HG02840 (cell line): ENCODE measurements around the gene GPR156.
"Not testable (repeated sequence)": the region's sequence is repeated elsewhere in the genome, so short reads cannot be mapped to it uniquely, and the experiment has no call there.

Experiments used
- ATAC-seq: cut with Tn5 transposase; IDR thresholded peaks from one replicate; pipeline ENCODE4 v1.9.1; 2021; ENCODE audit warnings: mild to moderate bottlenecking, moderate library complexity, moderate number of reproducible peaks; ENCODE audit not compliant: unreplicated experiment, low FRiP score

GPR156 gene

DNA sequence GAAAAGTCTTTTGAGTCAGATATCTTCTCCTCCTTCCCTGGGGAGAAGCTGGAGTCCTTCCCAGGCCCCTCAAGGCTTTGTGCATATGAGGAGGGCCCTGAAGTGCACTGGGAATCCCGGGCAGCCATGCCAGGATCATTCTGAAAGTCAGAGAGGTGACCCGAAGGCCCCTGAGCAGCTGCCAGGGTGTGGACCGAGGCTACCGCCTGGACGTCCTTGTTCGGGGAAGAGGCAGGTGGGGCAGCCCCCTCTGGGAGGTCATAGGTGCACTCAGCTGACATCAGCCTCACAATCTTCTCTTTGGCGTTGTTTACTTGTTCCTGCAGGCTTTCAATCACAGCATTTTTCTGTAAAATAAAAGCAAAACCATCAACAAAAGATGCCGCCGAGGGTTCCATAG, 117.0 kb downstream of the GPR156 start:
- ATAC-seq, result no peak

DNA sequence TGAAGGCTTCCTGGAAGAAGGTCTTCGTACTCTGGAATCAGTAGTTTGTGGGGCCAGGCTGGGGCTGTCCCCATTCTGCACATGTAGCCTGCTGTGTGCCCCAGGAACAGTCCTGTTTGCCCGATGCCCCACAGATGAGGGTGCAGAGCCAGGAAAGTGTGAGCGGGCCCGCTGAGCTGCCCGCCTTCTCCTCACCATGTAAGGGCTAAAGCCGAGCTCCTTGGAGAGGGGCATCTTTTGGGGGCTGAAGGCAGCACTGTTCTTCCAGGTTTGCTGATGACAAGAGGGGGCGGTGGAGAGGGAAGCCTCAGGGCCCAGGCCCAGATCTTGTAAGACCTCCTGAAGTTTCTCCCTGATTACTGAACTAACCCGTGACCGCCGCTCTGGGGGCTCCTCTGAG, 117.5 kb downstream of the GPR156 start:
- ATAC-seq, result no peak

DNA sequence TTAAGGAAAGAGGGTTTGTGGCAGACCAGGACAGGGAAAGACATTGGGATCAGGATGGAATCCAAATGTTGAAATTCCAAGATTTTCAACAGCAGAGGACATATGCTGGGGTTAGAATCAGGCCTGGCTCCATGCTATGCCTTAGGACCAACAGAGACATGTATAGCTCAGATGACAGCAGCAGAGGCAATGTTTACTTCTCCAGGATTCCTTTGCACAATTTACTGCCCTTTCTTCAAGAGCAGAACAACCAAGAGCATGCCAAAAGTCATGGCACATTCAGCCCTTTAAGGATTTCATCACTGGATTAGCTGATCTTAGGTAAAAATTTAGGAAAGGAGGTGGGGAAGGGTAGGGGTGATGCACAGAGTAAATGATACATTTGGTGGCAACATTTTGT, 121.2 kb downstream of the GPR156 start:
- no peak for ATAC-seq

DNA sequence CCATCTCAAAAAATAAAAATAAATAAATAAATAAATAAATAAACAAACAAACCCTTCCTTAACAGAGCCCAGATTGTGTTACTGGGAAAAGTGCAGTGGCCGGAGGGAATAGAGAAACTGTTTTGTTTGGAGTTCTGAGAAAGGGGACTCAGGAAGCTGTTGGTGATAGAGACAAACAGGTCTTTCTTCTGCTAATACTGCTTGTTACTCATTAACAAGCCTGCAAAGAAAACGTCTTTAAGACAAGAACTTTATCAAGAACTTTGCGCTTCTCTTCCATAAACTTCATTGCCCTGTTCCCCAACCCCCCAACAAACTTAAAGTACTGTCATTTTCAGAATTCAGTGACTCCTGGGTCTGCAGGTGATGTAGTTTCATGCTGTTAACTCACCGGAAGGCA, 122.0 kb downstream of the GPR156 start:
- no peak for ATAC-seq

DNA sequence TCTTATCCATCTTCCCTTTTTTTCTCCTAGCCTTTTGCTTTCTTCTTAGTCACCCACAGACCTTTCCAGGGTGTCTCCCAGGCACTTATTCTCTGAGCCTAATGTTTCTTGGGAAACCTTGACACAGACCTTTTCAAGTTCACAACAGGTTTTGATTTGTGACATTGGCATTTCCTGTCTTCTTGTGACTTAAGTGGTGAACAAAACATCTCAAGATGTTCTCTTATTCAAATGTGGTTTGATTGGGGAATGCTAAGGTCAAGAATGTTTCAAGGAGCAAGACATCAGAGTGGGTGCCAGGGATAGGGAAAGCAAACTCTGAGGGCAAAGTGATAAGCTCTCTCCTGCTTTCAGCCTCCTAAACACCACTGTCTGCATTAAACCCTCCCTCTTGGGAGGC, 122.6 kb downstream of the GPR156 start:
- no peak for ATAC-seq

DNA sequence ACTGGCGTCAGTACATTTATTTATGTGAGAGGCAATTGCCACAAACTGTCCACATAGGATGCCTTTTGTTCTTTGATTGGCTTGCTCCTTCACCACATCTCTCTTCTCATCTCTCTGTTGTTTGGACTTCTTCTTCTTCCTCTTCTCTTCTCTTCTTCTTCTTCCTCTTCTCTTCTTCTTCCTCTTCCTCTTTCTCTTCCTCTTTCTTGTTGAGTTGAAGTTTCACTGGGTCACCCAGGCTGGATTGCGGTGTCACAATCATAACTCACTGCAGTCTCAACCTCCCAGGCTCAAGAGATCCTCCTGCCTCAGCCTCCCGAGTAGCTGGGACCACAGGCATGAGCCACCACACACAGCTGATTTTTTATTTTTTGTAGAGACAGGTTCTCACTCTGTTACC, 123.1 kb downstream of the GPR156 start:
- no peak for ATAC-seq

DNA sequence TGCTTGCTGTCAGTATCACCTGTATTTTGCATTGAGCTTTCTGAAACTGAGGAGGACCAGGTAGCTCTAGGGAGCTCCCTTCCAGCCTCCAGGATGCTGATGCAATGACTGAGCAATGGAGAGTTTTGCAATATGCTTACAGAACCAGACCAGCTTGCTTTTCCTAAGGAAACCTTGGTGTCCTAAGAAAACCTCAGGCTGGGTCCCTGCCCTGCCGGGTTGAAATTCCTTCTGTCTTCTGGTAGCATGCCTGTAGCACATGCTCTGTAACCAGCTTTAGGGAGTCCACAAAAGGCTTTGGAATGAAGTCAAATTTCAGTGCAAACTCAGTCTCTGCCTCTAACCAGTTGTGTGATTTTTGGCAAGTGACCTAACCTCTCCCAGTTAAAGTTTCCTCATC, 125.0 kb downstream of the GPR156 start:
- no peak for ATAC-seq

DNA sequence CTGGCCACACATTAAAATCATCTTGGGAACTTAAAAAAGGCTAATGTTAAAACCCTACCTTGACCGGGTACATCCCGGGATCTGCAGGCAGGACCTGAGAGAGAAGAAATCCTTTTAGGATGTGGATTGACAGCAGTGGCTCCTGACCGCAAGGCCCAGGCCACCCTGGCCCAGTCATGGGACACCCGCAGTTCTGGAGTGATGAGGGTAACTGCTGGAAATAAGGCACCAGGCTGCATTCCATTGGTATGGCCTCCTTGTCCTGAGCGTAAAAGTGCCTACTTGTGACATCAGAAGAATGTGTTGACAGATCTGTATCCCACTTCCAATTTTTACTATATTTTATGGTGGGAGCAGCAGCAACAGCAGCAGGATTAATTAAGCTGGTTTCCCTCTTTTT, 127.3 kb downstream of the GPR156 start:
- ATAC-seq, result no peak

DNA sequence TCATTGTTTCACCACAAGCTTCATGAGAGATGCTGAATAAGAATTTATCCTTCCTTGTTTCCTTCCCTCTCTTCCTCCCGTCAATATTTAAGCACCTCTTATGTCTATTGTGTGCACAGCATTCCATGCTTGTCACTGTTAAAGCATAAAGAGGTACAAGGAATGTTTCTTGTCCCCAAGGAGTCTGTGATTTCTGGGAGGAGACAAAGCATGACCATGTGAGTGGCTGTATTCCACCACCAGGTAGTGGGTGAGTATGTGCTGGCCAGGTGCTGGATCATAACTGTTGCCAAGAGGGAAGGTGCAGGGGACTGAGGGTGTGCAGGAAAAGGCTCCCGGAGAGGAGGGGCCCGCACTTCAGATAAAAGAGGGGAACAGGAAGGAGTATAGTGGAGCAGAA, 127.9 kb downstream of the GPR156 start:
- ATAC-seq, result no peak

DNA sequence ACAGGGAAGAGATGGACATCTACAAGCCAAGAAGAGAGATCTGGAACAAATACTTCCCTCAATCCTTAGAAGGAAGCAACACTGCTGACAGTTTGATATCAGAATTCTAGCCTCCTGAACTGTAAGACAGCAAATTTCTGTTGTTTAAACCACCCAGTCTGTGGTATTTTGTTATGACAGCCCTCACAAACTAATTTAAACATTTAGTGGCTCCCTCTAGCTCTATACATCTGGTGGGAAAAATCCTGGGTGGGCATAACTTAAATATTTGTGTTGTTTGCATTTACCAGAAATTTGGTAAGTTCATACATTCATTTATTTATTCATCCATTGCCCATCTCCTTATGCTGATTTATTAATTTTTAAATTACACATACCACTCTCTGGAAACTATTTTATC, 128.3 kb downstream of the GPR156 start:
- ATAC-seq, result no peak

DNA sequence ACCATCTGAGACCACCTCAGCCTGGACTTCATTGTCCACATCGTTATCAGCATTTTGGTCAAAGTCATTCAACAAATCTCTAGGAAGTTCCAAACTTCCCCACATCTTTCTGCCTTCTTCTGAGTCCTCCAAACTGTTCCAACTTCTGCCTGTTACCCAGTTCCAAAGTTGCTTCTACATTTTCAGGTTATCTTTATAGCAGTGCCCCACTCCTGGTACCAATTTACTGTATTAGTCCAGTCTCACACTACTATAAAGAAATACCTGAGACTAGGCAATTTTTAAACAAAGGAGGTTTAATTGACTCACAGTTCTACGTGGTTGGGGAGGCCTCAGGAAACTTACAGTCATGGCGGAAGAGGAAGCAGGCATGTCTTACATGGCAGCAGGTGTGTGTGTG, 129.3 kb downstream of the GPR156 start:
- not testable (repeated sequence) for ATAC-seq

DNA sequence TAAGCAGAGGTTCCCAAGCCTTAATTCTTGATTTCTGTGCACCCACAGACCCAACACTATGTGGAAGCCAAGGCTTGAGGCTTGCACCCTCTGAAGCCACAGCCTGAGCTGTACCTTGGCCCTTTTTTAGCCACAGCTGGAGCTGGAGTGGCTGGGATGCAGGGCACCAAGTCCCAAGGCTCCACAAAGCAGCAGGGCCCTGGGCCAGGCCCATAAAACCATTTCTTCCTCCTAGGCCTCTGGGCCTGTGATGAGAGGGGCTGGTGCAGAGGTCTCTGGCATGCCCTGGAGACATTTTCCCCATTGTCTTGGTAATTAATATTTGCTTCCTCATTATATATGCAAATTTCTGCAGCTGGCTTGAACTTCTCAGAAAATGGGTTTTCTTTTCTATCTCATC, 129.9 kb downstream of the GPR156 start:
- ATAC-seq, result no peak

DNA sequence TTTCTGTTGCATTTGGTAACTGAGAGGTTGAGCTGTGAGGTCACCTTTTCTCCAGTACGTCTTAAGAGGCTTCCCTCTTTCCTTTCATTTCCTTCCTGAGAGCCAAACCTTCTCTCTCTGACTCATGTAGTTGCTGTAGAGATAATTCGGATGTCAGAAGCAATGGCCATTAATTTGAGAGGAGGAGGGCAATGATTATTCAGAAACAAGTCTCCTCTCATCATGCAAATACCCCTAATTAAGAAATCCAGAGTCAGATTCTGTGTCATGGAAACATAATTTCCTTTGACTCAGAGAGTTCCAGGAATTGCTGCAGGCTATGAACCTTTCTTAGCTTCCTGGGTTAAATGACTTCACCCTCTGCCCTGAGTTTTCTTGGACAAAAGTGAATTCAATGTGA, 131.7 kb downstream of the GPR156 start:
- no peak for ATAC-seq

DNA sequence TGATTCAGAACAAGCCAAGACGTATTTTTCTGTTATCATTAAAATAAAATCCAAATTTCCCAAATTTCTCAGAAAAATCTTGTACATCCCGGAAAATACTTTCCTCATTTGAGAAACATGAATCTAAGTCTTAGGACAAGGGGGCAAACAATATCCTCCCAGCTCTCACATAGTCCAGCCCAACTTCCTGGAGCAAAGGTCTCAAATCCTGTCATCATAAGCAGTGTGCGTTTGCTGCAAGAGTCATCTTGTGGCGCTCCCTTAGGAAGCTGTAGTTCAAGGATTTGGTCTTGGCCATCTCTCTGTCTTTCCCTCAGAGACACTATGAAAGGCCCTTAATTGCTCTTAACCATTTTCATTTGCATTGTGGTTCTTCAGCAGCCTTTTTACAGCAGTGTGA, 133.2 kb downstream of the GPR156 start:
- ATAC-seq, result no peak

DNA sequence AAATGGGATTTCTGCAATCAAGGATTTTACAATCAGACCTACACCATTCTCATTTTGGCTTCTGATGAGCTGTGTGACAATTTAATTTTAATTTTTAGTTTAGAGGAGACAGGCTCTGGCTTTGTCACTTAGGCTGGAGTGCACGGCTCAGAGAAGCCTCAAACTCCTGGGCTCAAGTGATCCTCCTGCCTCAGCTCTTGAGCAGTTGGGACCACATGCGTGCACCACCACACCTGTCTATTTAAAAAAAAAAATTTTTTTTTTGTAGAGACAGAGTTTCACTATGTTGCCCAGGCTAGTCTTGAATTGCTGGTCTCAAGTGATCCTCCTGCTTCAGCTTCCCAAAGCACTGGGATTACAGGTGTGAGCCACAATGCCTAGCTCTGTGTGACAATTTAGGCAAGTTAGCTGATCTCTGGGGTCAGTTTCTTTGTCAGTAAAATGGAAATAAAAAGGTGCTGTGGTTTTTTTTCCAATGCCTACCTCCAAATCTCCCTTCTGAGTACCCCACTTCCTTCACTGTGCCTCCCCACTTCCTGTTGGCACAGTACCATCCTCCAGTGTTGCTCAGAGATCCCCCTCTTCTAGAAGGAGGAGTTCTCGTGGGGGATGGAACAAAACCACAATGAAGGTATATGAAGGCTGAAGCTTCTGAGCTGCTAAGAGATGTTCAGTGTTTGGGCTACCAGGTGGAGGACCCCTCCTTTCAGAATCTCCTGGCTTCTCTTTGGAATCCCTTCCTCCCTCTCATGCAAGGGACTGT, 136.7 kb downstream of the GPR156 start:
- ATAC-seq, result no peak

DNA sequence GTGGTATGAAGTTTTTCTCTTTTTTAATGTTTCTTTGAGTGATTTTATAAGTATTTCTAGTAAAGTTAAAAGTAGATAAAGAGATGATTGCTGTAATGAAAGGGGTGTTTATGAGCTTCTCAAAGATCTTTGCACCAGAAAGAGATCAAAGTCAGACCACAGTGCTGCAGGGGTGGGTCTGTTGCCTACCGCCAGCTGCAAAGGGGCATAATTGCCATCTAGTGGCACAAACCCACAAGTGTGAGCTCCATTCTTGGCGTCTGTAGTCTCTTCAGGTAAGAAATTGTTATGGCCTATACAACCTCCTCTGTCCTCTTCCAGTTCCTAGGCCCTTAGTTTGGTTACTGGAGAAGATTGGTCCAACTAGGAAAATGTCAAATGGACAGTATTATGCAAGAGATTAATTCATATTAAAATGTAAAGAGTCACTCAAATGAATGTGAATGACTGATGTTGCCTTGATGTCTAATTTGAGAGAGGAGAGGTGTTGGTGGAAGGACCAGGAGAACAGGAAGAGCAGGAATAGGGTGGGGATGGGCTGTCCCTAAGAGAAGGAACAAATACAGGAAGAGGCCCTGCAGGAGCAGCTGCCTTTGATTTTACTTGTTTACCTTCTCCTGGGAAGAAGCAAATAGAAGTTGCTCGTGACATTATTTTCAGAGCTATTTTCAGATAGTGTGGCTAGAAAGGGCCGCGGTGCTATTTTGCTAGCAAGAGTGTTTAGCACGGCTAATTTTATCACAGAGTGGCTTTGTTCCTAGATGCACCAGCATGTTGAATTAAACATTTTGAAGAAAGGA, 137.8 kb downstream of the GPR156 start:
- no peak for ATAC-seq

DNA sequence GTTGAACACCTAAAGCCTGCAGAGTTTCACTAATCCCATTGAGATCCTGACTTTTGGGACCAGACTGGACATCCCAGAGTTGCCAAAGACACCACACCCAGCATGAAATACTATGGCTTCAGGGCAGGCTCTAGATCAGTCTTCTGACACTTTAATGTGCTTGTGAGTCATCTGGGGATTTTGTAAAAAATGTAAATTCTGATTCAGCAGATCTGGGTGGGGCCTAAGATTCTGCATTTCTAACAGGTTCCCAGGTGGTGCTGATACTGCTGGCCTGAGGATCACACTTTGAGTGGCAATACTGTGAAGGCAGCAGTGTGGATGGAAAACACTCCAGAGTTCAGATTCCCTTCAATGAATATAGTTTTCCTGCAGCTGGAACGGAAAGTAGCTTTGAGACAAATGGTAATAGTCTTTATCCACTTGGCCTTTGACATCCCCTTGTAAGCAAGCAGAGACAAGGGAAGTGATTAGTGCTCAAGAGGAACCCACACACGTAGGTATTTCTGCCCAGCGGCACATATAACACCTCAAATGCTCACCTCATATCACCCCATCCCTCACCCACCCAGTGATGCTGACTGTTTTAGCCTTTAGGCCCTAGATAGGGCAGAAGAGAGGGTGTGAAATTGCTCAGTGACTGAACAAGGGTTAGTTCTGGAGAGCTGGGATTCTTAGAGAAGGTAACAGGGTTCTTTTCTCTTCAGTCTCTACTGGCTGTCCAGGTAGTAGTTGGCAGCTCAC, 139.3 kb downstream of the GPR156 start:
- ATAC-seq, result no peak

DNA sequence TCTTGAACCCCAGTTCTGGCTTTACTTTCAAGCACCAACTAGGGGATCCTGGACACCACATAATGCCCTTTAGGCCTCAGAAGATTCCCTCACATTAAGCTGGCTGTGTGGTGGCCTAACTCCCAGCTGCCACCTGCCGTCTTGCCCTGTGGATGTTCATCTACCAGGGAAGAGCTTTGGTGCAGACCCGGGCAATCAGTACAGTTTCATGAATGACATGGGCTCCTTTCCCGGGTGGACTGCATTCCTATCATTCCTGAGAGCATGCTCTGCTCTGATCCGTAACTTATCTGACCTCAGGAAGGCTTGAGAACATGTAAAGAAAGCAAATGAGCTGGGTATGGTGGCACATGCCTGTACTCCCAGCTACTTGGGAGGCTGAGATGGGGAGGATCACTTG, 140.8 kb downstream of the GPR156 start:
- ATAC-seq, result no peak

DNA sequence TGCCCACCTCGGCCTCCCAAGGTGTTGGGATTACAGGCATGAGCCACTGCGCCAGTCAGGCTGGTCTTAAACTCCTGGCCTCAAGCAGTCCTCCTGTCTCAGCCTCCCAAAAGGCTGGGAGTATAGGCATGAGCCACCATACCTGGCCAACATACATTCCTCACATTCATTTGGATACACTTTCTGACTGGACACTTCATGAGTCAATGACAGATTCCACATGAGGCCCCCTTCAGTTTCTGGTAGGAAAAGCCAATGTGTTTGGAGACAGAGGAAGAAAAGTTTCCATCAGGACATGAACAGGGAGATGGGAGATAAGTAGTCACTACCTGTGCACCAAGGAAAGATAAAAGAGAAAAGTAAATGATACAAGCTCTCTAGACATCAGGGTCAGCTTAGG, 141.3 kb downstream of the GPR156 start:
- no peak for ATAC-seq

DNA sequence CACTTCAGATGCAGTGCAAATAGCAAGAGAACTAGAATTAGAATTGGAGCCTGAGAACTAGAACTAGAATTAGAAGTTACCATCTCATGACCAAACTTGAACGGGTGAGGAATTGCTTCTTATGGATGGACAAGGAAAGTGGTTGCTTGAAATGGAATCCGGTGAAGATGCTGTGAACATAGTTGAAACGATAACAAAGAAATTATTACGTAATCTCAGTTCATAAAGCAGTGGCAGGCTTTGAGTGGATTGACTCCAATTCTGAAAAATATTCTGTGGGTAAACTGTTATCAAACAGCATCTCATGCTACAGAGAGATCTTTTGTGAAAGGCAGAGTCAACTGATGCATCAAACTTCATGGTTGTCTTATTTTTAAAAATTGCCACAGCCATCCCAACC, 142.8 kb downstream of the GPR156 start:
- ATAC-seq, result no peak

DNA sequence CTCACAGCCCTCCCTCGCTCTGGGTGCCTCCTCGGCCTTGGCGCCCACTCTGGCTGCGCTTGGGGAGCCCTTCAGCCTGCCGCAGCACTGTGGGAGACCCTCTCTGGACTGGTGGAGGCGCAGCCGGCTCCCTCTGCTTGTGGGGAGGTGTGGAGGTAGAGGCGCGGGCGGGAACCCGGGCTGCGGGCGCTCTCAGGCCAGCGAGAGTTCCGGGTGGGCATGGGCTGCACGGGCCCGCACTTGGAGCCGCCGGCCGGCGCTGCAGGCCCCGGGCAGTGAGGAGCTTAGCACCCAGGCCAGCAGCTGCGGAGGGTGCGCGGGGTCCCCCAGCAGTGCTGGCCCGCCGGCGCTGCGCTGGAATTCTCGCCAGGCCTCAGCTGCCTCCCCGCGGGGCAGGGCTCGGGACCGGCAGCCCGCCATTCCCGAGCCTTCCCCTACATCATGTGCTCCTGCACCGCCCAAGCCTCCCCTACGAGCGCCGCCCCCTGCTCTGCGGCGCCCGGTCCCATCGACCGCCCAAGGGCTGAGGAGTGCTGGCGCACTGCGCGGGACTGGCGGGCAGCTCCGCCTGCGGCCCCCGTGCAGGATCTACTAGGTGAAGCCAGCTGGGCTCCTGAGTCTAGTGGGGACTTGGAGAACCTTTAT, 144.8 kb downstream of the GPR156 start:
- ATAC-seq, result no peak
